HUDEP-2 (cell line): ENCODE measurements around the gene DENND2D.

Experiments used
- DNase-seq, 76 experiments: peaks; one replicate each; lab custom pipeline; 2025; ENCODE audit not compliant: unreplicated experiment in 76 of 76; lab: John Stamatoyannopoulos, UW

The DENND2D gene

DNA sequence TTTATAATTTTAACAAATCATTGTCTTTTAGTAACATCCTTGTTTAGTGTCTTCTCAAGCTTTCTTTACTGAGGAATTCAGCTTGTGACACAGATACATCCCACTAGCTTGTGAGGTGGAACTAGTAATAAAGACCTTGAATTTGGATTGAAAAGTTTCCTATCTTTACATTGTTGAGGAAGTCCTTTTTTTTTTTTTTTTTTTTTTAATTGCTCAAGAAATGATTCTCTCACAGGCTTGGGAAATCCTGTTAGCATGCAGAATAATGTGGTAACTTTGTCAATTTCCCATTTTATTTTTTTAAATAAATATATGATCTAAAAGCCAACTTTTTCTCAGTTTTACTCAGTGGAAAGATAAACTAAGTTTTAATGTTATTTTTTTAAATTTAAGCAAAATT lies 15.8 kb downstream of the DENND2D start:
- DNase-seq = no peak

DNA sequence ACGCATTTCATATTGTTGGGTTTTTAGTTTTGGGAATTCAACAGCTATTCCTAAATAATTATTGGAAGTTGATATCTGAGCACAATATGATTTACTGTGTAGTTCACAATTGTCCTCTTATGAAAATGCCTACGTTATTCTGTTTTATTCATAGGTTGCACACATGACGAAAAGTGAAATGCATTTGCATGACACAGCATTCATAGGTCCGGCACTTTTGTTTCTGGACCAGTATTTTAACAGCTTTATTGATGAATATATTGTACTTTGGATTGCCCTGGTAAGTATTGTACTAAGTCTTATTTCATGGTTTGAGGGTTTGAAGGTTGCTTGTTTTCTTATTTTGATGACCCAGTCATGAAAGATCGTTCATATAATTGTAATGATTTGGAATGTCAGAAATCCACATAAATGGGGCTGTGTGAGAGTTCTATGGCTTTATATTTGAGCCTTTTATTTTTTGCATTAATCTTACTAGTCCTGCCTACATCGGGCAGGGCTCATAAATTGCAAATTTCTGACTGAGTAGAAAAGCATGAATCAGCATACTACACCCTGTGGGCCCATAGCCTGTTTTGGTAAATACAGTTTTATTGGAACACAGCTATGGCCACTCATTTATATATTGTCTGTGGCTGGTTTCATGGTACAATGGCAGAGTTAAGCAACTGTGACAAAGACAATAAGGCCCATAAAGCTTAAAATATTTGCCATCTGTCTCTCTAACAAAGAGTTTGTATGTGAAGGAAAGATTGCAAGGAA lies 17.0 kb downstream of the DENND2D start:
- DNase-seq = no peak

DNA sequence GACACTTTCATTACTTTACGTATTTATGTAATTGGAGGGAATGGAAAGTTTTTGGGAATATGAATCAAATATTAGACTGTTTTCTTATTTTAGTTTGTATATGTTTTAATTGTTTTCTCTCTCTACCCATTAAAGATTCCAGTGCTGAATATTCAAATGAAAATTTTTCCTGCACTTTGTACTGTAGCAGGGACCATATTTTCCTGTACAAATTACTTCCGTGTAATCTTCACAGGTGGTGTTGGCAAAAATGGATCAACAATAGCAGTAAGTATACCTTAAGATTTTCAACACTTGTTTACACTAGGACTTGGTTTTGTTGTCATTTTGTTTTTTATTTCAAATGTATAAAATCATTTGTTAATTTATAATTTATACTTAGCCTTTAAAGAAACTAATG lies 18.4 kb downstream of the DENND2D start:
- DNase-seq = no peak

DNA sequence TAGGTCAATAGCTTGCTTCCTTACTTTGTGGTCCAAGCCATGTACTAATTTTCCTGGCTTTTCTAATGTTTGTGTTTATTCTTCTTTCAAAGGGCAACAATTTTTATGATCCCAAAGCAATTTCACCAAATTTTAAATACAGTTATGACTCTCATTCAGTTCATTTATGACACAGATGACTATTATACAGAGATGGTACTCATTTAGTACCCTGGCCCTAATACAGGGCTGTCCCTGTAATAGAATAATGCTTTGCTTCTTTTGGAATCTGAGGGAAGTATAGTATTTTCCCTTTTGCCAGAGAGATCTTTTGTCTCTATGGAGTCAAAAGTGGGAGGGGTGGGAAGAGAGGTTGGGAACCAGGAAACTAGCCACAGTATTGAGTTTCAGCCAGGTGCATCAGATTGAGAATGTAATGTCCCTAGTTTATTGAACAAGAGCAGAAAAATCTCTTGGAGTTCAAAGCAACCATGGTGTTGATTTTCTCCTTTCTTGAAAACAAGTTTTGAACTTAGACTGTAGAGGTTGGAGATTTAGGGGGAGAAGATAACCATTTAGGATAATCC lies 20.4 kb downstream of the DENND2D start:
- DNase-seq = no peak

DNA sequence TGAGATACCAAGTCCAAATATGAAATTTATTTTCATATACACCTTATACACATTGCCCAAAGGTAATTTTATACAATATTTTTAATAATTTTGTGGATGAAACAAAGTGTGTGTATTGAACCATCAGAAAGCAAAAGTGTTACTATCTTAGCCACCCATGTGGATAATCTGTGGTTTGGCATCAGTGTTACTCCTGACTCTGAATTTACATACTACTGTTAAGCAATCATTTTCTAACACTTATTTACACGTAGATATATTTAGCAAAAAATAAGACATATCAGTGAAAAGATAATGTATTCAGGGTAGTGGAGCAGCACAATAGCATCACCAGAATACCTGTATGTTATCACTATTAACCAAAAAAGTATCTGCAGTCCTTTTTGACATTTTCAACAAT lies 23.8 kb downstream of the DENND2D start:
- DNase-seq = no peak

DNA sequence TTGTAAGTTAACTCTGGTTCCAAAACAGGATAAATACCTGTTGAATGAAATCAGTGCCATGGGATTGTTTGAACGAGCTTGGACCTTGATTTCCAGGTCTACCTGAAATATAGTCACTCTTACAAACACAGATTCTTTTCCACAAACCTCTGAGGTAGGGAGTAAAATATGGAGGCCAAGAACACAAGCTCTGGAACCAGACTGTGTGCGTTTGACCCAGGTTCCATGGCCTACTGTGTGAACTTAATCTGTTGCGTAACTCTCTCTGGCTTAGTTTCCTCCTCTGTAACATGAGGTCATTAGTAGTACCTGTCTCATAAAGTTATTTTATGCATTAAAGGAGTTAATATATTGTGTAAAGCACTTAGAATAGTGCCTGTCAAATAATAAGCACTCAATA lies 25.1 kb downstream of the DENND2D start:
- DNase-seq = no peak

DNA sequence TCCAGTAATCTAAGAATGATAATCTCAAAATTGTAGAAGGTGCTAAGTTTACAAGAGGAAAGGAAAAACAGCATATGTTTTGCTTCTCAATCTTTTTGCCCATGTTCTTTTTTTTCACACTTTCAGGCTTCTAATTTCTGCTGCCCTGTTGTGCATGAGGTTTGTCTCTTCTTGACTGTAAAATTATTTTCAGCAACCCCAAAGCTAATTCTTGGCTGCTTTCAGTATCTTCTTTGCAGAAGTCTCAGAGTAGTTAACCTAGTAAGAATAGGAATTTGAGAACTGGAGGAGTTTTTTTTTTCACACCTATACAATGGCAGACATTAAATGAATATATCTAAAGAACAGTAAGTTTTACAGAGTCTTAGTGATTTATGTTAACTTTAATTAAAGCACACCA lies 26.4 kb downstream of the DENND2D start:
- DNase-seq = no peak

DNA sequence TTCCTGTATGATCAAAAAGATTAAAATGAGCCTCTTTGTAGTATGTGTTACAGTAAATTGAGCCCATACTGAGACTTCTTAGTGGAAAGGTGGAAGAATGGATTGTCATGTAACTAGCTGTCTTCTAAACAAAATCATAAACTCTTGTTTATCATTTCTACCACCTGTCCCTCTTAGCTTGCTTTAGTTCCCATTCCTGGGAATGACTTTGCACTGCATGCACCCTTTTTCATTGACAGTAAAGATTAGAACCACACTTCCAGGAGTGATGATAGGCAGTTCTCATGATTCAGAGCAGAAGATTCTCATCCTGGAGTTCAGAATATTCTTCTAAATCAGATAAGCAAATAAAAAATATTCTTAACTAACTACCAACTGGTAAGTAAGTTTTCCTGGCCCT lies 28.0 kb downstream of the DENND2D start:
- DNase-seq = no peak

DNA sequence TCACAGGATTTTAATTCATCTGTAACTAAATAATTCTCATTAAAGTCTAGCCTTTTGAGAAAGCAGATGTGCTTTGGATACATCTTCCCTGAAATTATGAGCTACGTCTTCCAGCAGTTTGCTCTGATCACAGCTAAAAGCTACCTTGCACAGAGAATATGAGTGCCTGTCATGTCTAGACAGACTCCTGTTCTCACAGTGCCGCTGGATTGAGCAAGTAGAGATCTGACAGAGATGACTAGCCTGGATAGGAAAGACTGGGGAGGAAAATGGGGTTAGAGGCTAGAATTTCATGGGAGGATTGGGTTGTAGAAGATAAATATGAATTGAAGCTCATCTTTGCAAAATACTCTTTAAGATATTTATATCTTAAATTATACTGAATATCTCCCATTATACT lies 36.3 kb downstream of the DENND2D start:
- no peak for DNase-seq

DNA sequence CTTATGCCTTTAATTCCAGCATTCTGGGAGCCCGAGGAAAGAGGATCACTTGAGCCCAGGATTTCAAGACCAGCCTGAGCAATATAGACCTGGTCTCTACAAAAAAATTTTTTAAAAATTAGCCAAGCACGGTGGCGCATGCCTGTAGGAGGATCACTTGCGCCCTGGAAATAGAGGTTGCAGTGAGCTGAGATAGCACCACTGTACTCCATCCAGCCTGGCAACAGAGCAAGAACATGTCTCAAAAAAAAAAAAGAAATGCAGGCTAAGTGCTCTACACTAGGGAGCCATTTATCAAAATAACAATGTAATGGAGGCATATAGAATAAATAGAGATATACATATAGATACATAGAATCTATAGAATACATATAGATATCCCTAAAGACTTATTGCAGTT lies 37.1 kb downstream of the DENND2D start:
- DNase-seq = no peak

DNA sequence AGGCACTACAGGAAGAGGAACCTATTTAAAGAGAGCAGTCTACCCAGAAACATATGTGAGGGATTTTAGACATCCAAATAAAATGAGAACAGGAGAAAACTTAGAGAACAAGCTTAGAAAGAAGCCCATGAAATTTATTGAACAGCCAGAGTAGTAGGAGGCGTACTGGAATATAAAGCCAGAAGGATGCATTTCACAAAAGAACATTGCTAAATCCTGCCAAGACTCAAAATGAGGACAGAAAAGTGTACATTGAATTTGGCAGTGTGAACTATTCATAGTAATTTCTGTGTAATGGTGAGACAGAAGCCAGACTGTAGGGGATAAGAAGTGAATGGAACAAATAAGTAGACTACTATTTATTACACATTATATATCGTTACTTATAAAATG lies 38.0 kb downstream of the DENND2D start:
- no peak for DNase-seq

DNA sequence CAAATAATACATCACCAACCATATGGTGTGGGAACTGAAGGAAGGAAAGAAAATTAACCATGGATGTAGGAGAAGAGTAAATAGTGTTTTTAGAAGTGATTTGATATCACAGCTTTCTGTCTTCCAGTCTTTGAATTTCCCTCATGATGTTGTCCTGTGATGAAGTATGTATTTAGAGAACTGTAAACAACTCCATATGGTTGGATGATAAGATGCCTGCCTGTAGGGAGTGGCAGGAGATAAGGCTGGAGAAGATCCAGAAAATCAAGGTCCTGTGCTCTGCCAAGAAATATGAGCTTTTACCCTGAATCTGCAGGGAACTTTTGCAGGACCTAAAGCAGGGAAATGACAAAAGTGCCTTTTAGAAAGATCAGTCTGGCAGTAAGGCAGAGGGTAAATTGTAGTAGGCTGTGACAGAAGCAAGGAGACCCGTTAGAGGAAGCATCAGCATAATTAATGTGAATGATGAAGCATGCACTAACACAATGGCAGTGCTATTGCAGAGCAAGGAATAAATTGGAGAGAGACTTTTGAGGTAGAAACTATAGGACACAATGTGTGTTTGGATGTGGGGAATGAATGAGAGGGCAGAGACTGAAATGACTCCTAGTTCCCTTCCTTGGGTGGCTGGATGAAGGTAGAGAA lies 38.5 kb downstream of the DENND2D start:
- peak in 52 of 76 experiments; percentile 1 to 77 (median 42) for DNase-seq

DNA sequence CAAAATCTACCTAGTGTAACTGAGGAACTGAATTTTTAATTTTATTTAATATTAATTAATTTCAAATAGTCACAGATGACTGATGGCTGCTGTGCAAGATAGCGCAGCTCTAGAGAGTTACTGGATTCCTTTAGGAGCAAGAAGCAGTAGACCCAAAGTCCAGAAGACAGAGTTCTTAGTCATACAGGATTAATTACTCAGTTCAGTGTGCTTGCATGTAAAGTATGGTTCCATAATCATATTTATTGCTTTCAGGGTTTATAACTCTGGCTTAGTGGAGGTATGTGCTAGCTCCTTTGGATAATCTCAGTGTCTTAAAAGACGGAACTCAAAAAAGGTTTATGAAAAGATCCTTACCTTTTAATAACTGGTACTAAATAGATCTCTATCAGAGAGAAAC lies 43.0 kb downstream of the DENND2D start:
- DNase-seq = no peak

DNA sequence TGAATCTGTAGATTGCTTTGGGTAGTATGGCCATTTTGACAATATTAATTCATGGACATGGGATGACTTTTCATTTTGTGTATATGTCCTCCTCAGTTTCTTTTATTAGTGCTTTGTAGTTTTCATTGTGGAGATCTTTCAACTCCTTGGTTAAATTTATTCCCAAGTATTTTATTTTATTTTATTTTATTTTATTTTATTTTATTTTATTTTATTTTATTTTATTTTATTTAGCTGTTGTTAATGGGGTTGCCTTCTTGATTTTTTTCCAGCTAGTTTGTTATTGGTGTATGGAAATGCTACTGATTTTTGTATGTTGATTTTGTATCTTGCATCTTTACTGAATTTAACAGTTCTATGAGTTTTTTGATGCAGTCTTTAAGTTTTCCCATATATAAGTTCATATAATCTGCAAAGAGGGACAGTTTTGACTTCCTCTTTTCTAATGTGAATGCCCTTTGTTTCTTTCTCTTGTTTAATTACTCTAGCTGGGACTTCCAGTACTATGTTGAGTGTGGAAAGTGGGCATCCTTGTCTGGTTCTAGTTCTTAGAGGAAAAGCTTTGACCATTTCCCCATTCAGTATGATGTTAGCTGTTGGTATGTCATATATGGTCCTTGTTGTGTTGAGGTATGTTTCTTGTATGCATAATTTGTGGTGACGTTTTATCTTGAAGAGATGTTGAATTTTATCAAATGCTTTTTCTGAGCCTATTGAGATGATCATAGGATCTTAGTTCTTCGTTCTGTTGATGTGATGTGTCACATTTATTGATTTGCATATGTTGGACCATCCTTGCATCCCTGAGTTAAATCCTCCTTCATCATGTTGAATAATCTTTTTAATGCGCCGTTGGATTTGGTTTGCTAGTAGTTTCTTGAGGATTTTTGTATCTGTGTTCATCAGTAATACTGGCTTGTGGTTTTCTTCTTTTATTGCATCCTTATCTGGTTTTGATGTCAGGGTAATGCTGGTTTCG lies 46.1 kb downstream of the DENND2D start:
- no peak for DNase-seq

DNA sequence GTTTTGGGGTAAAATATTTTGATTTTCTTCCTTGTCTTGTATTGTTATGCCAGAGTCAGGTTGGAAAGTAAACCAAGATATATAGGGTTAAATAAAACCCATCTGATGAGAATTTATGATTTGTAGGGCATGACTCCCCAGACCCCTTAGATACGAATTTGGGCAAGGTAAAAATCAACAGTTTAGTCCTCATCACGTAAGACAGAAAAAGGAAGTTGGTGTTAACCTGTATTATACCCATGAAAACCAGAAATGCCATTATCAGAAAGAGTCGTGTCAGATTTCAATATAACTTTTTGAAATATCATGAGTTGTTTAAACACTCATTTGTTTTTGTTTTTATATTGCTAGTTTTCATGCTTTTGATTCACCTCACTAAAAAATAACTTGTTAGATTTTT lies 48.6 kb downstream of the DENND2D start:
- DNase-seq = no peak

DNA sequence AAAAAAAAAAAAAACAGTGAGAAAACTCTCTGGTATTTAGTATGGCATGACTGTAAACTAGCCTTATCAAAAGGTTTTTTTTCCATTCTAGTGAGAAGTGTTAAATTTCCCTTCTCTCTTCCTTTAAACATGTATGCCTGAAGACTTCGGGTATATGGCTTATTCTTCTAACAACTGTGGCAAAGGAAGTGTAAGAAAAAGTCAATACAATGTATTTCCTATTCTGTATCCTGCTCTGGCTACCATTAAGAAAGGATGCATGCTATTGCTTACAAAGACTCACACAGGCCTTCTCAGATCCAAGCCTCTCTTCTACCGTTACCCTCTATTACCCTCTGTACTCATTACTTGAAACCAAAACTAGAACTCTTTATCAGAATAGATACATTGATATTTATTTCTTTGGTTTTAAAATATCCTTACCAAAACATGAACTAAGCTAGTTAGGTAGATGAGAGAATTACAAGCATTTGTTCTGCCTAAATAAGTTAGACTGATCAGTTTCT lies 52.0 kb downstream of the DENND2D start:
- DNase-seq = no peak

DNA sequence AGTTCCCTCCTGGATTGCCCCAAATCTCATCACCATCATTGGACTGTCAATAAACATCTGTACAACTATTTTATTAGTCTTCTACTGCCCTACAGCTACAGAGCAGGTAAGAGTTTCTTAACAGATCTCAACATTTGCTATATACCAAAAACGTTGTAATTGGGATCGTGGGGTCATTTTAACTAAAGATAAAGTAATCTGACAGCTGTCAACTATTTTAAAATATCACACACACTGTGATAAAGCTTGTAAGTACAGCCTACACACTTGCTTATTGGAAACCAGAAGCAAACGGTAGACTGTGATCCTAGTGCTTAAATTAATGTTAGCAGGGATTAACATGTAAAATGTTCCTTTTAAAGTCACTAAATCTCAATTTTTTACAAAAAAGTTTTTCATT lies 52.5 kb downstream of the DENND2D start:
- no peak for DNase-seq

DNA sequence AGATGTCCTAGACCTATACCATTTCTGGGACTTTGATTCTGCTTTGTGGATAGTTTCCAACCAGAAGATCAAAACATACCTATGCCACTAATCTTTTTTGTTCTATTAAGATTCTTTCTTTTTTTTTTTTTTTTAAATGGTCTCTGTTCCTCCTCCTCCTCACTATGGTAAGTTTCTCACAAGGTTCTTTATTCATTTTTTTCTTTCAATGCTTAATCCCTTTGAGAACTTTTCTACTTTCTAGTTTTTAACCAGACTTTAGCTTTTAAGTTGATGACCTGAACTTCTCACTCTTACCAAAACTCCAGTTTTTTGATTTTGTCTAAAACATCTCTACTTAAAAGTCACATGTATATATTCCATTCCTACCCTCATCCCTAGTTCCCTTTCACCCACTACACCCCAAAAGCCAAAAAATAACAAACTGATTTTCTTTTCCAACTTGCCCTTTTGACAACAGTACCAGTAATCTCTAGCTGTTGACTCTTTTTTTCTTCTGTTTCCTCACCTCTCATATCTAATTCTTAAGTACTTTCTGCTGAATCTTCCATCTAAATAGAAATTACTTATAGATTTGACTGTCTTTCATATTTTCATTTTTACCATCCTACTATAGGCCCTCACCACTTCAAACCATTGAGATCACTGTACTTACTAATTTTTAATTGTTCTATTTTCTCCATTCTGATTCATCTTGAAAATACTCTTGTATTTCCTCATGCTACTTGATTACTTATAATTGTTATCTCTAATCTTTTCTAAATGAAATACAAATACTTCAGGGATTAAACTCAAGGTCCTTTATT lies 54.3 kb downstream of the DENND2D start:
- no peak for DNase-seq

DNA sequence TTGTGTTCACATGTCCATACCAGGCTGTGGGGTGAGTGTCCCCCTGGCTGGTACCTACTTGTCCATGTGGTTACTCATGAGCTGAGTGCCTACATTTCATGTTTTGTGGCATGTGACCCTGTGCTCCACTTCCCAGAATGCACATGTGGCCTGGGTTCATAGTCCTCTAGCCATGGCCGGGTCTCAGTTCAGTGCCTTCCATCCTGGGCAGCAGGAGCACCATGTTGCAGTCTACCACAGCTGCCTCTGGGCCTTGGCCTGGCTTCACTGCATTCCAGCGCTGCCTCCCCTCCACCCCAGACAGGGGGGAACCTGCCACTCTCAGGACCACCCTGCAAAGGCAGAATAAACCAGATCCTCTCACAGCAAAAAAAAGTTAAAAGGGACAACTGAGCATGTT lies 54.9 kb downstream of the DENND2D start:
- no peak for DNase-seq

DNA sequence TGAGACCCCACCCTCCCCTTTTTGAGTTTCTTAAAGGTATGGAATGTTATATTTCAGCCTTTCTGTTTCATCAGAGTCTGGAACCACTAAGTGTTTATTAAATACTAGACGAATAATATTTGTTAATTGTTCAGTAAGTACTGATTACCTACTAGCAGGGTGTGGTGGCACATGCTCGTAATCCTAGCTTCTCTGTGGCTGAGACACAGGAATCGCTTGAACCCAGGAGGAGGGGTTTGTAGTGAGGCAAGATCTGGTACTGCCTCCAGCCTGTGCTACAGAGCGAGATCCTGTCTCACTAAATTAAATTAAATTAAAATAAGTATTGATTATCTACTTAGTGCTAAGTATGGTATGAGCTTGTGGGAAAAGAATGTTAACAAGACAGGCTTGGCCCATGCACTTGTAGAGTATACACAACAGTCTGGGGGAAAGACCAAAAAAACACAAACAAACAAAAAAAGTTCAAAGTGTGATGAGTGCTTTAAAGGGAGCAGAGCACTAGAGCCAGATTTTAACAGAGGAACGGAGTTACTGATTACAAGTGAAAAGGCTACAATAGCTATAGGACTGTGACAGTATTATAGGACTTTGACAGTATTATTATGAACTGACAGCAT lies 58.0 kb downstream of the DENND2D start:
- peak in 11 of 76 experiments; percentile 1 to 30 (median 5) for DNase-seq
